DND-41 (cell line): ENCODE measurements around the gene UBE2E1.
"Not testable (repeated sequence)": the region's sequence is repeated elsewhere in the genome, so short reads cannot be mapped to it uniquely, and the experiment has no call there.

Experiments used
- ATAC-seq: fragments of 200-7000 bp; cut with Tn5 transposase; 3 replicates; pipeline ENCODE4 v1.9.1; 2021; ENCODE audit warnings: low read depth; ENCODE audit not compliant: insufficient read depth
- DNase-seq: peaks from one replicate; pipeline ENCODE4 v3.0.0-alpha.2; 2020
- H2AFZ ChIP-seq: 2 replicates; pipeline ENCODE4 v1.6.0; 2012; ENCODE audit warnings: low read depth, low read length
- H3K27ac ChIP-seq: 2 replicates; pipeline ENCODE4 v1.5.1; 2012; ENCODE audit warnings: low read length, inconsistent platforms
- H3K27me3 ChIP-seq: fragments of 200-600 bp; sonication (generic); 2 replicates; pipeline ENCODE4 v1.6.0; 2012; ENCODE audit warnings: low read length, mild to moderate bottlenecking, inconsistent platforms; ENCODE audit not compliant: insufficient read depth, poor library complexity
- H3K36me3 ChIP-seq: 2 replicates; pipeline ENCODE4 v1.5.1; 2012; ENCODE audit warnings: low read length, inconsistent platforms; ENCODE audit not compliant: insufficient read depth
- H3K4me1 ChIP-seq: 2 replicates; pipeline ENCODE4 v1.5.1; 2012; ENCODE audit warnings: mild to moderate bottlenecking, low read length; ENCODE audit not compliant: insufficient read depth
- H3K4me2 ChIP-seq: 2 replicates; pipeline ENCODE4 v1.6.0; 2012; ENCODE audit warnings: mild to moderate bottlenecking, moderate library complexity, low read length, inconsistent platforms; ENCODE audit not compliant: insufficient read depth
- H3K4me3 ChIP-seq, 2 experiments: fragments of 200-600 bp in 1 of 2; shearing (Covaris generic) in 1 of 2; 2 replicates each; pipeline ENCODE4 v1.5.1; 2012 to 2016; ENCODE audit warnings: inconsistent platforms in 2 of 2, low read length in 2 of 2, mild to moderate bottlenecking in 2 of 2, low read depth in 1 of 2, moderate library complexity in 1 of 2
- H3K79me2 ChIP-seq: 2 replicates; pipeline ENCODE4 v1.6.0; 2012; ENCODE audit warnings: low read length, inconsistent platforms; ENCODE audit not compliant: insufficient read depth
- H3K9ac ChIP-seq: 2 replicates; pipeline ENCODE4 v1.6.0; 2012; ENCODE audit warnings: low read depth, mild to moderate bottlenecking, inconsistent platforms, low read length, moderate library complexity
- H3K9me3 ChIP-seq: 2 replicates; pipeline ENCODE4 v1.5.1; 2012; ENCODE audit warnings: low read length, moderate library complexity, mild to moderate bottlenecking, inconsistent platforms; ENCODE audit not compliant: insufficient read depth, severe bottlenecking
- H4K20me1 ChIP-seq: 2 replicates; pipeline ENCODE4 v1.6.0; 2012; ENCODE audit warnings: low read length; ENCODE audit not compliant: insufficient read depth
- CTCF ChIP-seq: IDR thresholded peaks from 2 replicates; pipeline ENCODE4 v1.5.1; 2012; ENCODE audit warnings: borderline replicate concordance, low read length, moderate library complexity, mild to moderate bottlenecking; ENCODE audit not compliant: poor library complexity, severe bottlenecking; ENCODE audit errors: extremely low read depth
- EZH2 ChIP-seq: IDR thresholded peaks from 3 replicates; pipeline ENCODE4 v1.6.1; 2012; ENCODE audit warnings: borderline replicate concordance, low read depth, mild to moderate bottlenecking, moderate library complexity, low read length, inconsistent platforms; ENCODE audit not compliant: severe bottlenecking

Gene UBE2E1

GRCh38 chr3:23840521-23840920, 34.8 kb downstream of the UBE2E1 start:
- Histone ChIP-seq H3K27ac (no peak overlapping the region), H2AFZ (no peak overlapping the region), H3K4me2 (no peak overlapping the region), H3K79me2 (peaks cover 72% of the 10 kb centered on the region), H3K4me1 (no peaks in the 10 kb centered on the region), H3K9ac (no peak overlapping the region), H3K4me3 (no peak overlapping the region), H4K20me1 (peaks cover 33% of the 10 kb centered on the region; the same call in 1 of the 2 replicates), H3K27me3 (no peaks in the 10 kb centered on the region), H3K36me3 (no peaks in the 10 kb centered on the region), H3K9me3 (no peaks in the 10 kb centered on the region)
- ATAC-seq (no peak), DNase-seq (no peak)
- no peak for TF ChIP-seq EZH2
- no peak for TF ChIP-seq CTCF

GRCh38 chr3:23843869-23844268, 38.1 kb downstream of the UBE2E1 start:
- no peak overlapping the region for H2AFZ ChIP-seq
- H3K27me3 ChIP-seq: no peaks in the 10 kb centered on the region
- H3K9ac ChIP-seq: no peak overlapping the region
- no peak for DNase-seq
- H3K4me2 ChIP-seq: no peak overlapping the region
- no peaks in the 10 kb centered on the region for H3K36me3 ChIP-seq
- H3K4me1 ChIP-seq: no peaks in the 10 kb centered on the region
- no peak for TF ChIP-seq CTCF
- TF ChIP-seq EZH2: no peak
- H3K4me3 ChIP-seq: no peak overlapping the region
- H4K20me1 ChIP-seq: peaks cover 30% of the 10 kb centered on the region; the same call in 1 of the 2 replicates
- no peak for ATAC-seq
- peaks cover 72% of the 10 kb centered on the region for H3K79me2 ChIP-seq
- no peak overlapping the region for H3K27ac ChIP-seq
- H3K9me3 ChIP-seq: no peaks in the 10 kb centered on the region

DNA sequence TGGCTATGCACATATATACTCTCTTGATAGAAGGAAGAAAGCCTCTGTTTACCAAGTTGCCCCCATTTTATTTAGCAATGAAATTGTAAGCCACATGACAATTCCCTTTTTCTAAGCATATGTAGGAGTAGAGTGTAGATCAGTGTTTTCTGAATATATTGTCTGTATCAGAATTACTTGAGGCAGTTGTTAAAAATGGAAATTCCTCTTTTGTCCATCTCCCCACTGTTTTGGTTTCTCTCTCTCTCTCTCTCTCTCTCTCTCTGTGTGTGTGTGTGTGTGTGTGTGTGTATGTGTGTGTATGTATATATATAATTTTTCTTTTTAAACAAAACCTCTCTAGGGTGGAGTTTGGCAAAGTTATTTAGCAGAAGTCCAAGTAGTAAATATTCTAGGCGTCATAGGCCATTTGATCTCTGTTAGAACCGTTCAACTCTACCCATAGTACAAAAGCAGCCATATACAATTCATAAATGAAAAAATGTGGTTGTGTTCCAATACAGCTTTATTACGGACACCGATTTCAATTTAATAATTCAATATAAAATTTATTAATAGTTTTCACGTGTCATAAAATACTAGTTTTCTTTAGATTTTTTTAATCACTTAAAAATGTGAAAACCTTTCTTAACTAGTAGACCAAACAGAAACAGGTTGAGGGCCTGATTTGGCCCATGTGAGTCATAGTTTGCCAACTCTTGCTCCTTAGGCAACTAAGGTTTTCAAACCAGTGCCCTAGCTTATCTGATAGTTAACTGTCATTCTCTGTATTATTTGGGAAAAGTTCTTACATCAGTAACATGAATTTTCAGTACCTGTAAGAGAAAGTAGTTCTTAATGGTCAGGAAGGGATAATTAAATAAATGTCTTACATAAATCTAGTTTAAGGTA, 39.8 kb downstream of the UBE2E1 start:
- peaks cover 76% of the 10 kb centered on the region for H3K79me2 ChIP-seq
- no peaks in the 10 kb centered on the region for H3K9me3 ChIP-seq
- no peak overlapping the region for H2AFZ ChIP-seq
- no peaks in the 10 kb centered on the region for H3K27me3 ChIP-seq
- no peak for ATAC-seq
- no peak overlapping the region for H3K27ac ChIP-seq
- H3K4me3 ChIP-seq: no peak overlapping the region
- no peak for TF ChIP-seq EZH2
- TF ChIP-seq CTCF: no peak
- H3K4me2 ChIP-seq: no peak overlapping the region
- no peak for DNase-seq
- H3K4me1 ChIP-seq: no peaks in the 10 kb centered on the region
- H3K9ac ChIP-seq: no peak overlapping the region
- H4K20me1 ChIP-seq: peaks cover 26% of the 10 kb centered on the region; the same call in 1 of the 2 replicates
- H3K36me3 ChIP-seq: no peaks in the 10 kb centered on the region

DNA sequence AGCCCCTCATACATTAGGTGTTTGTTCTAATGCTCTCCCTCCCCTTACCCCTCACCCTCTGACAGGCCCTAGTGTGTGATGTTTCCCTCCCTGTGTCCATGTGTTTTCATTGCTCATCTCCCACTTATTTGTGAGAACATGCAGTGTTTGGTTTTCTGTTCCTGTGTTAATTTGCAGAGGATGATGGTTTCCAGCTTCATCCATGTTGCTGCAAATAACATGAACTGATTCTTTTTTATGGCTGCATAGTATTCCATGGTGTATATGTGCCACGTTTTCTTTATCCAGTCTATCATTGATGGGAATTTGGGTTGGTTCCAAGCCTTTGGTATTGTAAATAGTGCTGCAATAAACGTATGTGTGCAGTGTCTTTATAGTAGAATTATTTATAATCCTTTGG, 43.7 kb downstream of the UBE2E1 start:
- not testable (repeated sequence) for ATAC-seq, H3K27me3 ChIP-seq, H3K4me3 ChIP-seq, H3K27ac ChIP-seq, H3K9ac ChIP-seq, H3K4me1 ChIP-seq, H3K4me2 ChIP-seq, H3K9me3 ChIP-seq, H3K36me3 ChIP-seq, DNase-seq, H2AFZ ChIP-seq
- Histone ChIP-seq H4K20me1 (peaks cover 18% of the 10 kb centered on the region; the same call in 1 of the 2 replicates), H3K79me2 (peaks cover 72% of the 10 kb centered on the region)
